NB4 (cell line): ENCODE results near the gene LRRC27.

ENCODE experiments used
- DNase-seq: peaks from one replicate; pipeline ENCODE4 v3.0.0; 2010; ENCODE audit warnings: low read depth
- H3K4me3 ChIP-seq: one replicate; pipeline ENCODE4 v1.5.1; 2011; ENCODE audit warnings: mild to moderate bottlenecking, low read depth, low read length, moderate library complexity
- CTCF ChIP-seq: IDR thresholded peaks from one replicate; pipeline ENCODE4 v1.5.1; 2012; ENCODE audit warnings: low read depth, low read length
- MAX ChIP-seq: IDR thresholded peaks from 2 replicates; pipeline ENCODE4 v1.6.1; 2011; ENCODE audit warnings: low read depth, low read length
- MYC ChIP-seq: IDR thresholded peaks from 2 replicates; pipeline ENCODE4 v1.6.1; 2011; ENCODE audit warnings: low read depth, low read length
- POLR2A ChIP-seq: IDR thresholded peaks from 2 replicates; pipeline ENCODE4 v1.6.1; 2011; ENCODE audit warnings: mild to moderate bottlenecking; ENCODE audit not compliant: insufficient read length; ENCODE audit errors: extremely low read depth

Gene LRRC27

GRCh38 chr10:132296666-132297443, 35.1 kb upstream of the LRRC27 start:
- no peak for DNase-seq
- TF ChIP-seq CTCF = no peak
- no peak for TF ChIP-seq MAX
- TF ChIP-seq POLR2A = no peak
- no peak for TF ChIP-seq MYC
- H3K4me3 ChIP-seq = no peak overlapping the region

- no peak for DNase-seq
- TF ChIP-seq MYC (no peak), MAX (no peak), POLR2A (no peak), CTCF (no peak)
- no peak overlapping the region for H3K4me3 ChIP-seq
Observed at GRCh38 chr10:132297526-132297925, 34.5 kb upstream of the LRRC27 start.

- no peak for TF ChIP-seq CTCF
- no peak for TF ChIP-seq POLR2A
- TF ChIP-seq MAX = no peak
- DNase-seq = no peak
- no peak overlapping the region for H3K4me3 ChIP-seq
Observed at GRCh38 chr10:132298038-132298881, 33.7 kb upstream of the LRRC27 start.

GRCh38 chr10:132299371-132300336, 32.3 kb upstream of the LRRC27 start:
- DNase-seq = no peak
- no peak overlapping the region for H3K4me3 ChIP-seq
- TF ChIP-seq POLR2A (no peak), CTCF (no peak), MAX (no peak), MYC (no peak)

GRCh38 chr10:132300582-132300981, 31.4 kb upstream of the LRRC27 start:
- TF ChIP-seq MYC = no peak
- no peak overlapping the region for H3K4me3 ChIP-seq
- DNase-seq = no peak
